Mesothelial cell of epicardium (in vitro differentiated cells): ENCODE measurements around the gene KANSL1. TPM values are rescaled to one million over a fixed set of nuclear protein-coding genes. Genes with fewer than 3 reads are reported as not detected.

ENCODE experiments used
- DNase-seq, 2 experiments: peaks; one replicate each; pipeline ENCODE4 v3.0.0; 2021; ENCODE audit warnings: low spot score in 2 of 2; ENCODE audit not compliant: unreplicated experiment in 2 of 2
- H3K27ac Mint-ChIP-seq: 2 replicates; pipeline ENCODE4 v1.8.0; 2021; ENCODE audit warnings: mixed read lengths
- H3K27me3 Mint-ChIP-seq: 2 replicates; pipeline ENCODE4 v1.8.0; 2021; ENCODE audit warnings: low read depth, mixed read lengths
- H3K36me3 Mint-ChIP-seq: 2 replicates; pipeline ENCODE4 v1.8.0; 2021; ENCODE audit warnings: mixed read lengths
- H3K4me1 Mint-ChIP-seq: 2 replicates; pipeline ENCODE4 v1.8.0; 2021; ENCODE audit warnings: mixed read lengths
- H3K4me3 Mint-ChIP-seq: 2 replicates; pipeline ENCODE4 v1.8.0; 2021; ENCODE audit warnings: mild to moderate bottlenecking, moderate library complexity, mixed read lengths
- H3K9me3 Mint-ChIP-seq: 2 replicates; pipeline ENCODE4 v1.8.0; 2021; ENCODE audit warnings: mixed read lengths
- total RNA-seq: library from RNA; stranded (reverse); gene quantifications from 3 replicates; pipeline ENCODE4 v1.2.1, GENCODE V29; 2021
- TF ChIP-seq, protein P1 (sequence below): fragments of 200-600 bp; sonication (generic); IDR thresholded peaks from one replicate; pipeline ENCODE4 v1.5.0; 2021; ENCODE audit warnings: antibody characterized with exemption; ENCODE audit not compliant: unreplicated experiment

The KANSL1 gene
- total RNA-seq, 1 donor from 2014 or later = 189 TPM

DNA sequence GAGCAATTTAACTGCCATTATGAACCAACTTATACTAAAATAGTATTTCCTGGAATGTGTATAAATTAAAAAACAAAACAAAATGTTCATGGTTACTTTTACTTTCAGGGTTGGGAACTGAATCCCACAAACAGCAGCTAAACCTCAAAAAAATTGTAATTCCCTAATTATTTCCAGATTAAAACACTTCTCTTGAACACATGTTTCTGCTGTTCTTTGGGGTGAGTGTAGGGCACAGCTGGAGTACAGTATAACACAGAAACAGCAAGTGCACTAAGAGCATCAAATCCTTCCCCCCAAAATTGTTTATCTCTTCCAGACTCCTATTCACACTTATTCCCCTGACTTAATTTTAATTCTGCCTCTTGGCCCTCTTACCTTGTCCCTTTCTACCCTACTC is 56.4 kb downstream of the KANSL1 start:
- no peak overlapping the region for H3K4me3 Mint-ChIP-seq
- DNase-seq = no peak
- no peaks in the 10 kb centered on the region for H3K27me3 Mint-ChIP-seq
- H3K36me3 Mint-ChIP-seq = peaks cover 18% of the 10 kb centered on the region
- H3K9me3 Mint-ChIP-seq = peaks cover 3% of the 10 kb centered on the region
- H3K27ac Mint-ChIP-seq = peak overlapping the region; percentile 33
- TF ChIP-seq, protein P1, sequence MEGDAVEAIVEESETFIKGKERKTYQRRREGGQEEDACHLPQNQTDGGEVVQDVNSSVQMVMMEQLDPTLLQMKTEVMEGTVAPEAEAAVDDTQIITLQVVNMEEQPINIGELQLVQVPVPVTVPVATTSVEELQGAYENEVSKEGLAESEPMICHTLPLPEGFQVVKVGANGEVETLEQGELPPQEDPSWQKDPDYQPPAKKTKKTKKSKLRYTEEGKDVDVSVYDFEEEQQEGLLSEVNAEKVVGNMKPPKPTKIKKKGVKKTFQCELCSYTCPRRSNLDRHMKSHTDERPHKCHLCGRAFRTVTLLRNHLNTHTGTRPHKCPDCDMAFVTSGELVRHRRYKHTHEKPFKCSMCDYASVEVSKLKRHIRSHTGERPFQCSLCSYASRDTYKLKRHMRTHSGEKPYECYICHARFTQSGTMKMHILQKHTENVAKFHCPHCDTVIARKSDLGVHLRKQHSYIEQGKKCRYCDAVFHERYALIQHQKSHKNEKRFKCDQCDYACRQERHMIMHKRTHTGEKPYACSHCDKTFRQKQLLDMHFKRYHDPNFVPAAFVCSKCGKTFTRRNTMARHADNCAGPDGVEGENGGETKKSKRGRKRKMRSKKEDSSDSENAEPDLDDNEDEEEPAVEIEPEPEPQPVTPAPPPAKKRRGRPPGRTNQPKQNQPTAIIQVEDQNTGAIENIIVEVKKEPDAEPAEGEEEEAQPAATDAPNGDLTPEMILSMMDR = no peak
- peaks cover 8% of the 10 kb centered on the region for H3K4me1 Mint-ChIP-seq

DNA sequence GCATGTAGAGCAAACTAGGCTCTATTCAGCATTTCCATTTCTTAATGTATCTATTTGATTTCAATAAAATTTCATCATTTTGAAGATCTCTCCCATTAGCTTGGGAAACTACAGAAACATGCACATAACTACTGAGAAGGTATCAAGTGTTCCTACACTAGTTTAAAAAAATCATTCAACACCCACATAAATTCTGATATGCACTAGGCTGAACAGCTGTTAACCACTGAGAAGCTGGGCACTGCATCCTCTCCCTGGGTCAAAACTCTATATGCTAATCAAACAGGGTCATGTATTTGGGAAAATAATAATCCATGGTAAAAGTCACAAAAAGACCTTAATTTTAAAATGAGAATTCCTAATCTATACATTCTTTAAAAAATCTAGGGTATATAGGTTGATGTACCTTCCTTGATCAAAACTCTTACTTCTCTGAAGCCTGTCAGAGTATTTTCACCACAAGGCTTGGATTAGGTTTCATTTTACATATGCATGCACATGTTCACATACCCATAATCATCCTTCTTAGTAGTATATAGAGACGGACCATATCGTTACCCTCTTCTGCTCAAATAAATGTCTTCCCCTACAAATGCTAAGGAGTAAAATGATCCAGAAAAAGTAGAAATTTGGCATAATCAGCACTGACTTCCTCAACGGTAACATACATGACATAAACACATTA is 57.2 kb downstream of the KANSL1 start:
- Mint-ChIP-seq H3K27me3 (no peaks in the 10 kb centered on the region), H3K27ac (peak overlapping the region; percentile 23), H3K4me1 (peaks cover 10% of the 10 kb centered on the region), H3K4me3 (no peak overlapping the region), H3K9me3 (peaks cover 3% of the 10 kb centered on the region), H3K36me3 (peaks cover 18% of the 10 kb centered on the region)
- no peak for DNase-seq
- TF ChIP-seq, protein P1 = no peak

DNA sequence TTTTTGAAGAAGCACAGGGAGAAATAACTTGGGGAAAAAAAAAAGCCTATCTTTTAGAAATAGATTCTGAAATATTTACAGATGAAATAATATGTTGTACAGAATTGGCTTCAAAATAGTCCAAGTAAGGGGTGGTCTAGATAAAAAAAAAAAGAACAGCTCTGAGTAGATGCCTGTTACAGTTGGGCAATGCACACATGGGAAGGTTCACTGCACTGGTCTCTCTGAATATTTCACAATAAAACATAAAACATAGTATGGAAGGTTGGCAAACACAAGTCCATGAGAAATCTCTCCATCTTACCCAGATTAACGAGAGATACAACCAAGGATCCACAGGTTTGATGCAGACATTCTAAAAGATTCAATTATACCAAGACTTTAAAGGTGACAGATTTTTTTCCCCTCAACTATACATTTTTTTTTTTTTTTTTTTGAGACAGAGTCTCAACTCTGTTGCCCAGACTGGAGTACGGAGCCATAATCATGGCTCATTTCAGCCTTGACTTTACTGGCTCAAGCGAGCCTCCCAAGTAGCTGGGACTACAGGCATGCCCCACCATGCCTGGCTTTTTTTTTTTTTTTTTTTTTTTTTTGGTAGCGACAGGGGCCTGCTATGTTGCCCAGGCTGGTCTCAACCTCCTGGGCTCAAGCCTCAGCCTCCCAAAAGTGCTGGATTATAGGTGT is 58.0 kb downstream of the KANSL1 start:
- Mint-ChIP-seq H3K4me3 (no peak overlapping the region), H3K9me3 (peaks cover 2% of the 10 kb centered on the region), H3K4me1 (peaks cover 17% of the 10 kb centered on the region), H3K27me3 (no peaks in the 10 kb centered on the region), H3K36me3 (peaks cover 13% of the 10 kb centered on the region), H3K27ac (no peak overlapping the region)
- TF ChIP-seq, protein P1 = no peak
- no peak for DNase-seq

DNA sequence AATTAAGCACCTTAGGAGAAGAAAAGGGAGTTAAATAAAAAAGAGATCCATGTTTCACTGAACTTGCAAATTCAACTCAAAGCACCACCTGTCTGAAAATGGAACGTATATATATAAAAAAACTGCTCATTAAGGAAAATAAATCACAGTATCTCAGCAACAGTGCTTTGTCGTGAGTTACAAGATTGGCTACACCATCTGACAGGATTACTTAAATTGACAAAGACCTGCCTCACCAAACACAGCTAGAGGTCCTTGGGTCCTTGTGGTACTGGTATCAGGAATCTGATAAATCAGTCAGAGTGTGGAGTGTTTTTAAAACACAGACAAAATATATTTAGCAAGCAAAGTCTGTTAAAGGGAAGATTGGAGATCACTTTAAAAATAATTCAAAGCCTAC is 63.9 kb downstream of the KANSL1 start:
- H3K4me3 Mint-ChIP-seq = no peak overlapping the region
- DNase-seq = no peak
- H3K9me3 Mint-ChIP-seq = no peaks in the 10 kb centered on the region
- peaks cover 6% of the 10 kb centered on the region for H3K36me3 Mint-ChIP-seq
- no peaks in the 10 kb centered on the region for H3K27me3 Mint-ChIP-seq
- H3K27ac Mint-ChIP-seq = no peak overlapping the region
- H3K4me1 Mint-ChIP-seq = peaks cover 41% of the 10 kb centered on the region
- TF ChIP-seq, protein P1 = no peak

DNA sequence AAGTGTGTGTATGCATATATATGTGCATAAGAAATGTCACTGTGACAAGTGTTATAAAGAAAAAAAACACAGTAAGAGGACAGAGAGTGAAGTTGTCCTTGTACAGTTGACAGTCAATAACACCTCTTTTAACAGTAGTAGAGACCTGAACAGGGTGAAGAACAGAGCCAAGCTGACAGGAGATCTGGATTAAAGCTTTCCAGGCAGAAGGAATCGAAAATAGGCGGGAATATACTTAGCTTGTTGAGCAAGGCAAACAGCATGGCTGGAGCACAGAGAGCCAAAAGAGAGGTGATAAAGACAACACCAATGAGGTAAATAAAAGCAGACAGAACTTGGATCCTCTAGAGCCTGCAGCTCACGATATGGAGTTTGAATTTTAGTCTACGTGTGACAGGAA is 64.8 kb downstream of the KANSL1 start:
- no peak for DNase-seq
- Mint-ChIP-seq H3K36me3 (peaks cover 3% of the 10 kb centered on the region), H3K4me3 (no peak overlapping the region), H3K9me3 (no peaks in the 10 kb centered on the region), H3K27me3 (no peaks in the 10 kb centered on the region), H3K4me1 (peaks cover 42% of the 10 kb centered on the region), H3K27ac (peak overlapping the region; percentile 8)
- TF ChIP-seq, protein P1 = no peak
